K562 (cell line): ENCODE data around the gene ZGLP1. TPM values are rescaled to one million over a fixed set of nuclear protein-coding genes. Genes with fewer than 3 reads are reported as not detected.

Experiments used
- KDM1A ChIP-seq, 2 experiments: fragments of 450-650 bp; IDR thresholded peaks; 2 replicates each; pipeline ENCODE4 v1.6.1; 2016; ENCODE audit warnings: mild to moderate bottlenecking in 2 of 2
- MTA2 ChIP-seq: fragments of 450-650 bp; IDR thresholded peaks from 2 replicates; pipeline ENCODE4 v1.6.1; 2016; ENCODE audit warnings: low read depth
- NFYB ChIP-seq: IDR thresholded peaks from 2 replicates; pipeline ENCODE4 v1.6.1; 2011; ENCODE audit warnings: mild to moderate bottlenecking, moderate library complexity; ENCODE audit not compliant: insufficient read length; ENCODE audit errors: extremely low read depth
- POLR2AphosphoS5 ChIP-seq: IDR thresholded peaks from 2 replicates; pipeline ENCODE4 v1.6.1; 2011; ENCODE audit warnings: mild to moderate bottlenecking, low read depth, low read length, moderate library complexity; ENCODE audit not compliant: control insufficient read depth, insufficient read depth
- TEAD4 ChIP-seq, 2 experiments: sonication (generic) in 1 of 2; formaldehyde crosslinking in 1 of 2; IDR thresholded peaks; 2 replicates each; pipeline versions ENCODE4 v1.6.1 to v1.8.0; 2012 to 2022; ENCODE audit warnings: borderline replicate concordance in 1 of 2, inconsistent platforms in 1 of 2, low read length in 1 of 2, mild to moderate bottlenecking in 1 of 2, missing genetic modification reagents in 1 of 2
- XRCC3 ChIP-seq: fragments of 450-650 bp; IDR thresholded peaks from 2 replicates; pipeline ENCODE4 v1.6.1; 2017; ENCODE audit warnings: mild to moderate bottlenecking, moderate library complexity
- ZFPM2 ChIP-seq: fragments of 250-450 bp; sonication (Bioruptor Pico); IDR thresholded peaks from 2 replicates; pipeline ENCODE4 v1.5.1; 2022; ENCODE audit warnings: mild to moderate bottlenecking
- ZNF175 ChIP-seq: fragments of 200-800 bp; sonication (Bioruptor generic); IDR thresholded peaks from 2 replicates; pipeline ENCODE4 v1.6.1; 2016; ENCODE audit warnings: low read depth, mild to moderate bottlenecking, missing genetic modification characterization, missing compliant biosample characterization
- polyA plus RNA-seq, 8 experiments: library from polyadenylated mRNA; depleted of rRNA in 4 of 8; stranded (reverse) in 5 of 8; unstranded in 3 of 8; fragments of >200 nt; fragmentation: Nextera tagmentation in 2 of 8; fragmentation: Illumina TruSeq in 1 of 8; extraction: Ambion mirVana in 2 of 8; extraction: Trizol in 1 of 8; gene quantifications; 2 replicates each; pipeline versions ENCODE4 v1.2.1 to v1.2.3, GENCODE V29; 2011 to 2014; ENCODE audit warnings: inconsistent platforms in 1 of 8, missing spikeins in 1 of 8
- total RNA-seq, 7 experiments: library from RNA; depleted of rRNA in 6 of 7; stranded (reverse); fragments of >200 nt in 6 of 7; fragmentation: Illumina TruSeq in 2 of 7; extraction: Trizol in 2 of 7; gene quantifications; 2 replicates each; pipeline versions ENCODE4 v1.2.1 to v1.2.3, GENCODE V29; 2011 to 2021; ENCODE audit warnings: low replicate concordance in 1 of 7
- TF ChIP-seq, protein P1 (sequence below): fragments of 250-450 bp; sonication (Bioruptor Pico); IDR thresholded peaks from 2 replicates; pipeline ENCODE4 v1.4.0; 2020; ENCODE audit warnings: borderline replicate concordance
- TF ChIP-seq, protein P2 (sequence below): sonication (generic); formaldehyde crosslinking; IDR thresholded peaks from 2 replicates; pipeline ENCODE4 v1.8.0; 2023; ENCODE audit warnings: mild to moderate bottlenecking, missing genetic modification reagents
- TF ChIP-seq, protein P3 (sequence below): fragments of 450-650 bp; formaldehyde crosslinking; IDR thresholded peaks from 2 replicates; pipeline ENCODE4 v1.4.0; 2020; ENCODE audit warnings: mild to moderate bottlenecking, moderate library complexity
- TF ChIP-seq, protein P4 (sequence below): fragments of 250-450 bp; sonication (Bioruptor Pico); IDR thresholded peaks from 2 replicates; pipeline ENCODE4 v1.8.0; 2021; ENCODE audit warnings: mild to moderate bottlenecking, moderate library complexity
- TF ChIP-seq, protein P5 (sequence below): fragments of 250-450 bp; sonication (Bioruptor Pico); IDR thresholded peaks from 2 replicates; pipeline ENCODE4 v1.8.0; 2022; ENCODE audit warnings: inconsistent platforms, mild to moderate bottlenecking, moderate library complexity, borderline replicate concordance
- TF ChIP-seq, protein P6 (sequence below): sonication (generic); formaldehyde crosslinking; IDR thresholded peaks from 2 replicates; pipeline ENCODE4 v1.8.0; 2022; ENCODE audit warnings: missing genetic modification reagents, mild to moderate bottlenecking, moderate library complexity, borderline replicate concordance
- TF ChIP-seq, protein P7 (sequence below): fragments of 450-650 bp; formaldehyde crosslinking; IDR thresholded peaks from 2 replicates; pipeline ENCODE4 v1.4.0; 2020; ENCODE audit warnings: mild to moderate bottlenecking, mixed read lengths

Gene ZGLP1
- total and polyA plus RNA-seq, 9 of the 15 experiments (the other 6 are each of a cell fraction or from before 2014, with no cell fraction given) = 0.24 to 4.5 (median 2.2) TPM

DNA sequence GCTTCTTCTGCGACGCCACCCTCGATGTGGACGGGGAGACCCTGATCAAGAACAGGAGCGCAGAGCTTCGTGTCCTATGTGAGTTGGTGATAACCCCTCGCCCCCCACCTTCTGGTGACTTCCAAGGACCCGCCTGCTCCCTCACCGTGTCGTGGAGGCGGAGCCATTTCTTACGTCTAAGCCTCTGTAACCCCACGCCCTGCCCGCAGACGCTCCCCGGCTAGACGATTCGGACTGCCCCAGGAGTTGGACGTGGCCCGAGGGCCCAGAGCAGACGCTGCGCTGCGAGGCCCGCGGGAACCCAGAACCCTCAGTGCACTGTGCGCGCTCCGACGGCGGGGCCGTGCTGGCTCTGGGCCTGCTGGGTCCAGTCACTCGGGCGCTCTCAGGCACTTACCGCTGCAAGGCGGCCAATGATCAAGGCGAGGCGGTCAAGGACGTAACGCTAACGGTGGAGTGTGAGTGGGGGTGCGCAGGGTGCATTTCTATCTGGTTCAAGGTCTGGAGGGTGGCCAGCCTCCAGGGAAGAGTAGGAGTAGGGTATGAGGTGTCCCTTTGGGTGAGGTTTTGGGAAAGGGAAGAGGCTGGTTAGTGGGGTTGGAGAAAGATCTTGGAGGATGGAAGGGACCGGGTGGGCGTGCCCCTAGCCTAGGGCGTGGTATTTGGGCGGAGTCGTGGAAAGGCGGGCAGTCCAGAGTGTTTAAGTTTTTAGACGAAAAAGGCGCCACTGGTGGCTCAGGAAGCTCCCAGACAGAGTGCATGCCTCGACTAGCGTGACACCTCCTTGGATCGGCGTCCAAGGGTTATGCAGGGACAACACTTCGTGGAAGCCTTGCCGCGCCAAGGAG, 16.6 kb downstream of the ZGLP1 start (continued):
- TF ChIP-seq, protein P1, sequence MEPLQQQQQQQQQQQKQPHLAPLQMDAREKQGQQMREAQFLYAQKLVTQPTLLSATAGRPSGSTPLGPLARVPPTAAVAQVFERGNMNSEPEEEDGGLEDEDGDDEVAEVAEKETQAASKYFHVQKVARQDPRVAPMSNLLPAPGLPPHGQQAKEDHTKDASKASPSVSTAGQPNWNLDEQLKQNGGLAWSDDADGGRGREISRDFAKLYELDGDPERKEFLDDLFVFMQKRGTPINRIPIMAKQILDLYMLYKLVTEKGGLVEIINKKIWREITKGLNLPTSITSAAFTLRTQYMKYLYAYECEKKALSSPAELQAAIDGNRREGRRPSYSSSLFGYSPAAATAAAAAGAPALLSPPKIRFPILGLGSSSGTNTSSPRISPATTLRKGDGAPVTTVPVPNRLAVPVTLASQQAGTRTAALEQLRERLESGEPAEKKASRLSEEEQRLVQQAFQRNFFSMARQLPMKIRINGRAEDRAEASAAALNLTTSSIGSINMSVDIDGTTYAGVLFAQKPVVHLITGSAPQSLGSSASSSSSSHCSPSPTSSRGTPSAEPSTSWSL (CRISPR knock-in tag) = no peak
- 0 out of 2 replicates have a peak, but pooled peaks have one; percentile 18 for TF ChIP-seq TEAD4 (IDR thresholded peaks at IDR 0.05; ENCODE audit: low read length)
- no peak for TF ChIP-seq TEAD4 (CRISPR knock-in tag; IDR thresholded peaks at IDR 0.05; ENCODE audit: borderline replicate concordance)
- no peak for TF ChIP-seq ZFPM2 (CRISPR knock-in tag)
- TF ChIP-seq, protein P2, sequence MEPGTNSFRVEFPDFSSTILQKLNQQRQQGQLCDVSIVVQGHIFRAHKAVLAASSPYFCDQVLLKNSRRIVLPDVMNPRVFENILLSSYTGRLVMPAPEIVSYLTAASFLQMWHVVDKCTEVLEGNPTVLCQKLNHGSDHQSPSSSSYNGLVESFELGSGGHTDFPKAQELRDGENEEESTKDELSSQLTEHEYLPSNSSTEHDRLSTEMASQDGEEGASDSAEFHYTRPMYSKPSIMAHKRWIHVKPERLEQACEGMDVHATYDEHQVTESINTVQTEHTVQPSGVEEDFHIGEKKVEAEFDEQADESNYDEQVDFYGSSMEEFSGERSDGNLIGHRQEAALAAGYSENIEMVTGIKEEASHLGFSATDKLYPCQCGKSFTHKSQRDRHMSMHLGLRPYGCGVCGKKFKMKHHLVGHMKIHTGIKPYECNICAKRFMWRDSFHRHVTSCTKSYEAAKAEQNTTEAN (CRISPR knock-in tag) = no peak
- TF ChIP-seq KDM1A (IDR thresholded peaks at IDR 0.05) = no peak
- TF ChIP-seq, protein P3, sequence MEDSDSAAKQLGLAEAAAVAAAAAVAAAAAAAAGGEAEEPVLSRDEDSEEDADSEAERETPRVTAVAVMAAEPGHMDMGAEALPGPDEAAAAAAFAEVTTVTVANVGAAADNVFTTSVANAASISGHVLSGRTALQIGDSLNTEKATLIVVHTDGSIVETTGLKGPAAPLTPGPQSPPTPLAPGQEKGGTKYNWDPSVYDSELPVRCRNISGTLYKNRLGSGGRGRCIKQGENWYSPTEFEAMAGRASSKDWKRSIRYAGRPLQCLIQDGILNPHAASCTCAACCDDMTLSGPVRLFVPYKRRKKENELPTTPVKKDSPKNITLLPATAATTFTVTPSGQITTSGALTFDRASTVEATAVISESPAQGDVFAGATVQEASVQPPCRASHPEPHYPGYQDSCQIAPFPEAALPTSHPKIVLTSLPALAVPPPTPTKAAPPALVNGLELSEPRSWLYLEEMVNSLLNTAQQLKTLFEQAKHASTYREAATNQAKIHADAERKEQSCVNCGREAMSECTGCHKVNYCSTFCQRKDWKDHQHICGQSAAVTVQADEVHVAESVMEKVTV = no peak
- TF ChIP-seq, protein P4, sequence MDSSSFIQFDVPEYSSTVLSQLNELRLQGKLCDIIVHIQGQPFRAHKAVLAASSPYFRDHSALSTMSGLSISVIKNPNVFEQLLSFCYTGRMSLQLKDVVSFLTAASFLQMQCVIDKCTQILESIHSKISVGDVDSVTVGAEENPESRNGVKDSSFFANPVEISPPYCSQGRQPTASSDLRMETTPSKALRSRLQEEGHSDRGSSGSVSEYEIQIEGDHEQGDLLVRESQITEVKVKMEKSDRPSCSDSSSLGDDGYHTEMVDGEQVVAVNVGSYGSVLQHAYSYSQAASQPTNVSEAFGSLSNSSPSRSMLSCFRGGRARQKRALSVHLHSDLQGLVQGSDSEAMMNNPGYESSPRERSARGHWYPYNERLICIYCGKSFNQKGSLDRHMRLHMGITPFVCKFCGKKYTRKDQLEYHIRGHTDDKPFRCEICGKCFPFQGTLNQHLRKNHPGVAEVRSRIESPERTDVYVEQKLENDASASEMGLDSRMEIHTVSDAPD = no peak
- TF ChIP-seq, protein P5, sequence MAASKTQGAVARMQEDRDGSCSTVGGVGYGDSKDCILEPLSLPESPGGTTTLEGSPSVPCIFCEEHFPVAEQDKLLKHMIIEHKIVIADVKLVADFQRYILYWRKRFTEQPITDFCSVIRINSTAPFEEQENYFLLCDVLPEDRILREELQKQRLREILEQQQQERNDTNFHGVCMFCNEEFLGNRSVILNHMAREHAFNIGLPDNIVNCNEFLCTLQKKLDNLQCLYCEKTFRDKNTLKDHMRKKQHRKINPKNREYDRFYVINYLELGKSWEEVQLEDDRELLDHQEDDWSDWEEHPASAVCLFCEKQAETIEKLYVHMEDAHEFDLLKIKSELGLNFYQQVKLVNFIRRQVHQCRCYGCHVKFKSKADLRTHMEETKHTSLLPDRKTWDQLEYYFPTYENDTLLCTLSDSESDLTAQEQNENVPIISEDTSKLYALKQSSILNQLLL = no peak
- no peak for TF ChIP-seq NFYB
- TF ChIP-seq XRCC3 = no peak
- TF ChIP-seq MTA2 = no peak
- no peak for TF ChIP-seq ZNF175 (CRISPR knock-in tag)
- TF ChIP-seq, protein P6, sequence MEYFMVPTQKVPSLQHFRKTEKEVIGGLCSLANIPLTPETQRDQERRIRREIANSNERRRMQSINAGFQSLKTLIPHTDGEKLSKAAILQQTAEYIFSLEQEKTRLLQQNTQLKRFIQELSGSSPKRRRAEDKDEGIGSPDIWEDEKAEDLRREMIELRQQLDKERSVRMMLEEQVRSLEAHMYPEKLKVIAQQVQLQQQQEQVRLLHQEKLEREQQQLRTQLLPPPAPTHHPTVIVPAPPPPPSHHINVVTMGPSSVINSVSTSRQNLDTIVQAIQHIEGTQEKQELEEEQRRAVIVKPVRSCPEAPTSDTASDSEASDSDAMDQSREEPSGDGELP (CRISPR knock-in tag) = no peak
- TF ChIP-seq, protein P7, sequence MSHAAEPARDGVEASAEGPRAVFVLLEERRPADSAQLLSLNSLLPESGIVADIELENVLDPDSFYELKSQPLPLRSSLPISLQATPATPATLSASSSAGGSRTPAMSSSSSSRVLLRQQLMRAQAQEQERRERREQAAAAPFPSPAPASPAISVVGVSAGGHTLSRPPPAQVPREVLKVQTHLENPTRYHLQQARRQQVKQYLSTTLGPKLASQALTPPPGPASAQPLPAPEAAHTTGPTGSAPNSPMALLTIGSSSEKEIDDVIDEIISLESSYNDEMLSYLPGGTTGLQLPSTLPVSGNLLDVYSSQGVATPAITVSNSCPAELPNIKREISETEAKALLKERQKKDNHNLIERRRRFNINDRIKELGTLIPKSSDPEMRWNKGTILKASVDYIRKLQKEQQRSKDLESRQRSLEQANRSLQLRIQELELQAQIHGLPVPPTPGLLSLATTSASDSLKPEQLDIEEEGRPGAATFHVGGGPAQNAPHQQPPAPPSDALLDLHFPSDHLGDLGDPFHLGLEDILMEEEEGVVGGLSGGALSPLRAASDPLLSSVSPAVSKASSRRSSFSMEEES (CRISPR knock-in tag) = no peak
- no peak for TF ChIP-seq POLR2AphosphoS5
